ENCODE results near the gene P4HB. TPM values are rescaled to one million over a fixed set of nuclear protein-coding genes. Genes with fewer than 3 reads are reported as not detected.
A peak's percentile ranks its signal among the peaks of the same experiment; 100 is the strongest.

The P4HB gene
- 203 and 344 TPM in 2 replicates for total RNA-seq (ENCODE audit: low replicate concordance)

DNA sequence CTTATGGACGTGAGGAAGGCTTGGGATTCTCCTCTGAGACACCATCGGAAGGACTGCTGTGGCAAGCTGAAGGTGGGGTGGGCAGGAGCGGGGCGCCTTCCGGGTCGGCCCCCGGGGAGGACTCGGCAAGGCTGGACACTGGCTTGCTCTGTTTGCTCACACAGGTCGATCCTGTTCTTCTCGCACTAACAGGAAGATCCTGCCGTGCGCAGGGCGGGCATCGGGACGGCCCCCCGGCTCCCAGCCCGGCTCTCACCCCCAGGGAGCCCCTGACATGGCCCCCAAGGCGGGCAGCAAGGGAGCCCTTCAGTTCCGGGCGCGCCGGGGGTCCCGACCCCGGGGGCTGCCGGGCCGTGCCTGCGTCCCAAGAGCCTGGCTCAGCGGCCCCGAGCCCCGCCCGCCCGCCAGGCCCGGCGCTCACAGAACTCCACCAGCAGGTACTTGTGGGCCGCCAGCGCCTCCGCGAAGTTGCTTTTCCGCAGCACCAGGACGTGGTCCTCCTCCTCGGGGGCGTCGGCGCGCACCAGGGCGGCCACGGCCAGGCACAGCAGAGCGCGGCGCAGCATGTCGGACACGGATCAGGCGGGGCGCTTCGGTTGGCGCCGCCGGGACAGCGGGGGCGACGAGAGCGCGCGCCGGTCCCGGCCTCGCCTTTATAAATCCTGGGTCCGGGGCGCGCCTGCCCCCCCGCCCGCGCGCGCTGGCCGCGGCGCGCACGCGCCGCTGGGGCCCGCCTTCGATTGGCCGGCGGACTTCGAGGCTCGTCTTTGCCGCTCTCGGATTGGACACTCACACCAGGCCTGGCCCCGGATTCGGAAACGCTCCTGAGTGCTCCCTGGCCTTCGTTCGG is at the start of gene P4HB:
P4HB (minus strand) TSS at position 630 of the 850 bp plus-strand sequence; CDS start at position 566, 64 bp downstream.
- Histone ChIP-seq H3K4me3 (peak within 1 kb of the TSS; percentile 100), H3K4me1 (peaks cover 7% of the 10 kb centered on the region), H4K20me1 (ENCODE audit: low read depth) (peaks cover 43% of the 10 kb centered on the region), H3K79me2 (ENCODE audit: low read depth) (peaks cover 75% of the 10 kb centered on the region), H3K27me3 (no peaks in the 10 kb centered on the region), H3K36me3 (no peaks in the 10 kb centered on the region), H3K27ac (peak within 1 kb of the TSS; percentile 94), H3F3A (ENCODE audit: low read depth) (peaks cover 39% of the 10 kb centered on the region), H2AFZ (replicated peaks) (peak within 1 kb of the TSS; percentile 71), H3K9me3 (ENCODE audit: low read depth) (no peaks in the 10 kb centered on the region), H3K9ac (peak within 1 kb of the TSS; percentile 98), H3K4me2 (peak within 1 kb of the TSS; percentile 100)
- DNase-seq (ENCODE audit: low spot score): no peak
- H3K9me3 Mint-ChIP-seq: no peaks in the 10 kb centered on the region
- peaks cover 6% of the 10 kb centered on the region for H3K27me3 Mint-ChIP-seq (ENCODE audit: insufficient read depth, low read depth)
- peaks cover 17% of the 10 kb centered on the region for H3K36me3 Mint-ChIP-seq
- no peak for TF ChIP-seq EZH2 (IDR thresholded peaks at IDR 0.05)
- TF ChIP-seq EZH2phosphoT487 (IDR thresholded peaks at IDR 0.05): no peak
- TF ChIP-seq, protein P1, sequence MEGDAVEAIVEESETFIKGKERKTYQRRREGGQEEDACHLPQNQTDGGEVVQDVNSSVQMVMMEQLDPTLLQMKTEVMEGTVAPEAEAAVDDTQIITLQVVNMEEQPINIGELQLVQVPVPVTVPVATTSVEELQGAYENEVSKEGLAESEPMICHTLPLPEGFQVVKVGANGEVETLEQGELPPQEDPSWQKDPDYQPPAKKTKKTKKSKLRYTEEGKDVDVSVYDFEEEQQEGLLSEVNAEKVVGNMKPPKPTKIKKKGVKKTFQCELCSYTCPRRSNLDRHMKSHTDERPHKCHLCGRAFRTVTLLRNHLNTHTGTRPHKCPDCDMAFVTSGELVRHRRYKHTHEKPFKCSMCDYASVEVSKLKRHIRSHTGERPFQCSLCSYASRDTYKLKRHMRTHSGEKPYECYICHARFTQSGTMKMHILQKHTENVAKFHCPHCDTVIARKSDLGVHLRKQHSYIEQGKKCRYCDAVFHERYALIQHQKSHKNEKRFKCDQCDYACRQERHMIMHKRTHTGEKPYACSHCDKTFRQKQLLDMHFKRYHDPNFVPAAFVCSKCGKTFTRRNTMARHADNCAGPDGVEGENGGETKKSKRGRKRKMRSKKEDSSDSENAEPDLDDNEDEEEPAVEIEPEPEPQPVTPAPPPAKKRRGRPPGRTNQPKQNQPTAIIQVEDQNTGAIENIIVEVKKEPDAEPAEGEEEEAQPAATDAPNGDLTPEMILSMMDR (IDR thresholded peaks at IDR 0.05): no peak
- peaks cover 20% of the 10 kb centered on the region for H3K4me1 Mint-ChIP-seq
- H3K27ac Mint-ChIP-seq: peak within 1 kb of the TSS; percentile 91
- H3K4me3 Mint-ChIP-seq: peak within 1 kb of the TSS; percentile 97

DNA sequence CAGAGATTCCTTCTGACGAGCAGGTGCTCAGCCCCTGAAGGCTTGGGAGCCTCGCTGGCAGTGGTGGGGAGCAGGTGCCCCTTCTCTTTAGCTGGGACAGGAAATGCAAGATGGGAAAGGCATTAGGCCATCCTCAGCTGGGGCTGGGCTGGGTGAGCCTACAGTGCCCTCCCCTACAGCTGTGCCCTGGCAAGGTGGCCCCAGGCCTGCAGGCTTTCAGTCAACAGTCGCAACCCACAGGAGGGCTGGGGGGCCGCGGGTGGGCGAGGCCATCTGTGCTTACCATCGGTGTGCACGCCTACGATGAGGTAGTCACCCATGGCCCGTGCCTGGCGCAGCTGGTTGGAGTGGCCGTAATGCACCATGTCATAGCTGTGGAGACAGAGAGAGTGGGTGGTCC is 48.9 kb upstream of the P4HB start:
- Histone ChIP-seq H2AFZ (replicated peaks) (no peak overlapping the region), H3K27me3 (peaks cover 17% of the 10 kb centered on the region), H3F3A (ENCODE audit: low read depth) (peaks cover 27% of the 10 kb centered on the region), H3K4me3 (no peak overlapping the region), H3K4me1 (peaks cover 6% of the 10 kb centered on the region), H4K20me1 (ENCODE audit: low read depth) (peaks cover 28% of the 10 kb centered on the region), H3K4me2 (no peak overlapping the region), H3K79me2 (ENCODE audit: low read depth) (no peaks in the 10 kb centered on the region), H3K9me3 (ENCODE audit: low read depth) (no peaks in the 10 kb centered on the region), H3K36me3 (no peaks in the 10 kb centered on the region), H3K9ac (no peak overlapping the region), H3K27ac (no peak overlapping the region)
- H3K36me3 Mint-ChIP-seq: peaks cover 8% of the 10 kb centered on the region
- no peak for TF ChIP-seq EZH2phosphoT487 (IDR thresholded peaks at IDR 0.05)
- TF ChIP-seq, protein P1 (IDR thresholded peaks at IDR 0.05): no peak
- peaks cover 9% of the 10 kb centered on the region for H3K4me1 Mint-ChIP-seq
- no peak for DNase-seq (ENCODE audit: low spot score)
- no peaks in the 10 kb centered on the region for H3K9me3 Mint-ChIP-seq
- peak overlapping the region; percentile 46 for H3K4me3 Mint-ChIP-seq
- peaks cover 3% of the 10 kb centered on the region for H3K27me3 Mint-ChIP-seq (ENCODE audit: insufficient read depth, low read depth)
- no peak overlapping the region for H3K27ac Mint-ChIP-seq

DNA sequence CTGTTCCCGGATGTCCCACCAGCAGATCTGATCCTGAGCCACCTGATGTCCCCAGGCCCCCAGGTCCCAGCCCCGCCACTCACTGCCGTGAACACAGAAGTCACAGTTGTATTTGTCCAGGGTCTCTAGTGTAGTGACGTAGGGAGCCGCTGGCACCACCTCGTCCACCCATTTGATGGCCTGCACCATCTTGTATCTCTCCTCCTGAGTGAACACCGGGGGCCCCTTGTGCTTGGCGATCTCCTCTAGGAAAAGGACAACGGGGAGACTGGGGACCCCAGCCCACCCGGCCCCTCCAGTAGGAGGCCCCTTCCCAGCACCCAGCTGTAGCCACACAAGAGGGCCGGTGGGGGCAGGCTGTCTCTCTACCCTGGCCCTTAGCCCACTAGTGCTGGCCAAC is 48.5 kb upstream of the P4HB start:
- H3K9me3 Mint-ChIP-seq: no peaks in the 10 kb centered on the region
- H3K36me3 ChIP-seq: no peaks in the 10 kb centered on the region
- TF ChIP-seq EZH2 (IDR thresholded peaks at IDR 0.05): no peak
- no peak for TF ChIP-seq EZH2phosphoT487 (IDR thresholded peaks at IDR 0.05)
- TF ChIP-seq, protein P1 (IDR thresholded peaks at IDR 0.05): no peak
- peaks cover 17% of the 10 kb centered on the region for H3K27me3 ChIP-seq
- H3K9ac ChIP-seq: no peak overlapping the region
- DNase-seq (ENCODE audit: low spot score): no peak
- H3K4me3 Mint-ChIP-seq: no peak overlapping the region
- peaks cover 6% of the 10 kb centered on the region for H3K4me1 ChIP-seq
- H3K79me2 ChIP-seq (ENCODE audit: low read depth): no peaks in the 10 kb centered on the region
- peaks cover 8% of the 10 kb centered on the region for H3K36me3 Mint-ChIP-seq
- no peak overlapping the region for H3K4me3 ChIP-seq
- H3F3A ChIP-seq (ENCODE audit: low read depth): peaks cover 27% of the 10 kb centered on the region
- no peak overlapping the region for H3K27ac Mint-ChIP-seq
- H4K20me1 ChIP-seq (ENCODE audit: low read depth): peaks cover 28% of the 10 kb centered on the region
- no peaks in the 10 kb centered on the region for H3K9me3 ChIP-seq (ENCODE audit: low read depth)
- peaks cover 9% of the 10 kb centered on the region for H3K4me1 Mint-ChIP-seq
- H3K27ac ChIP-seq: no peak overlapping the region
- H3K4me2 ChIP-seq: no peak overlapping the region
- H2AFZ ChIP-seq (replicated peaks): no peak overlapping the region
- peaks cover 3% of the 10 kb centered on the region for H3K27me3 Mint-ChIP-seq (ENCODE audit: insufficient read depth, low read depth)

Data from neural progenitor cell (in vitro differentiated cells).